Measurements from ENCODE around the gene ELF2.
A peak's percentile ranks its signal among the peaks of the same experiment; 100 is the strongest.

Gene ELF2

DNA sequence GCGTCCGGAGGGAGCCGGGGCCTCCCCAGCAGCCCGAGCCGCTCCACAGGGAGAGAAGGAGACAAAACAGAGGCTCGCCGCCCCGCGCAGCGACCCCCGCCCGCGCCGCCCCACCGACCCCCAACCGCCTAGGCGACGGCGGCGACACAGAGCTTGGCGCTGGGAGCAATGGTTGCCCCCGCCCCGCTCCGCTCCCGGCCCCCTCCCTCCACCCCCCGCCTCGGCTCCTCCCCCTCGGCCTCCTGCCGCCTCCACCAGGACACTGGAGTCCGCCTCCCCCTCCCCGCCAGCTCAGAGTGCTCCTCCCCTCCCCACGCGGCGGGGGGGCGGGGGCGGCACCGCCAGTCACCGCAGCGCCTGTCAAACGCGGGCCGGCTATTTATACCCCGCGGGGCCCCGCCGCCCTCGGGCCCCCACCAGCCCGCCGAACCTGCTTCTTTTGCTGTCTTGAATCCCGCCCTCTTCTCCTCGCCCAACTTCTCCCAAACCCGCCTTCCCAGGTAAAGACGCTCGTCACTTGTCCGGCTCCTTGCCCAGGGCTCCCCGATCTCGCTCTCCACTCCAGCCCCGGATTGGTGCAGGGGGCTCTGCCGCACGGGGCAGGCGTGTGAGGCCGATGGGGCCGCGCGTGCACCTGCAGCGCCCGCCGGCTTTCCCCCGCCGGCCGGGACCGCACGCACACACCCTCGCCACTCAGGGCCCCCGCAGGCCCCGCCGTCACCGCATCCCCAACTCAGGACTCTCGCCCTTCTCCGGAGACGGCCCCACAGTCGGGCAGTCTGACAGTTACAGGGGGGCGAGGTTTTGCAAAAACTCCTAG lies at the start of gene ELF2:
ELF2 (minus strand) TSS at position 170 of the 820 bp plus-strand sequence. CDS start 39,517 bp downstream, outside the sequence.
- ChIA-PET POLR2A (interaction anchor here (0.5 to 3.3 kb wide), 19 partner anchors 9 to 162 kb away, joined by 3 to 28 read pairs (median 4); partner anchors contain the start of genes NAA15, NDUFC1 and NOCT), CTCF (no interaction called here)
- Histone ChIP-seq H3K36me3 (ENCODE audit: control insufficient read depth in 2 of 2, insufficient read depth in 1 of 2, low read length in 2 of 2) (no peaks in the 10 kb centered on the region), H3K9me3 (ENCODE audit: control insufficient read depth, insufficient read depth, low read depth, low read length) (no peaks in the 10 kb centered on the region), H3K4me1 (ENCODE audit: control insufficient read depth, insufficient read depth, low read length) (0 out of 2 replicates have a peak, but pooled peaks cover 2% of the 10 kb centered on the region), H3K27ac (ENCODE audit: extremely low read depth, low read depth, low read length) (peak within 1 kb of the TSS; percentile 96), H3K4me3 (ENCODE audit: low read depth, low read length) (peak within 1 kb of the TSS; percentile 82)
- TF ChIP-seq SP7 (tag by site-specific recombination; IDR thresholded peaks at IDR 0.05) (peak; percentile 79), ZNF114 (tag by site-specific recombination; IDR thresholded peaks at IDR 0.05) (no peak), MZF1 (tag by site-specific recombination; IDR thresholded peaks at IDR 0.05; ENCODE audit: borderline replicate concordance) (no peak; the same call in 1 of the 2 replicates), ZNF791 (tag by site-specific recombination; IDR thresholded peaks at IDR 0.05) (no peak), ZNF211 (tag by site-specific recombination; IDR thresholded peaks at IDR 0.05; ENCODE audit: low read depth) (no peak), GLIS2 (tag by site-specific recombination; IDR thresholded peaks at IDR 0.05) (peak; percentile 83), ZNF112 (tag by site-specific recombination; IDR thresholded peaks at IDR 0.05) (no peak), ZSCAN30 (tag by site-specific recombination; IDR thresholded peaks at IDR 0.05) (no peak), ZNF140 (tag by site-specific recombination; IDR thresholded peaks at IDR 0.05) (no peak), ZBTB8A (tag by site-specific recombination; IDR thresholded peaks at IDR 0.05) (peak; percentile 50), ZNF311 (tag by site-specific recombination; IDR thresholded peaks at IDR 0.05; ENCODE audit: borderline replicate concordance) (no peak), ZNF48 (tag by site-specific recombination; IDR thresholded peaks at IDR 0.05) (no peak), ZNF596 (tag by site-specific recombination; IDR thresholded peaks at IDR 0.05) (no peak), KLF8 (tag by site-specific recombination; IDR thresholded peaks at IDR 0.05) (peak; percentile 93), TCF7L2 (IDR thresholded peaks at IDR 0.05; ENCODE audit: borderline replicate concordance, low read depth, low read length) (no peak), ZBTB20 (tag by site-specific recombination; IDR thresholded peaks at IDR 0.05) (peak; percentile 84), ZNF549 (tag by site-specific recombination; IDR thresholded peaks at IDR 0.05) (no peak), HOXD13 (CRISPR knock-in tag; IDR thresholded peaks at IDR 0.05; ENCODE audit: borderline replicate concordance) (no peak), ZNF664 (tag by site-specific recombination; IDR thresholded peaks at IDR 0.05) (no peak), ZNF292 (tag by site-specific recombination; IDR thresholded peaks at IDR 0.05; ENCODE audit: borderline replicate concordance, low read depth) (no peak), ZNF184 (tag by site-specific recombination; IDR thresholded peaks at IDR 0.05) (no peak), TRIM28 (IDR thresholded peaks at IDR 0.05; ENCODE audit: borderline replicate concordance, low read length) (no peak), KLF16 (tag by site-specific recombination; IDR thresholded peaks at IDR 0.05) (peak; percentile 69; the same call in 1 of the 2 replicates), ZNF433 (tag by site-specific recombination; IDR thresholded peaks at IDR 0.05; ENCODE audit: low read depth) (no peak), ZNF223 (tag by site-specific recombination; IDR thresholded peaks at IDR 0.05) (no peak), ZBTB17 (tag by site-specific recombination; IDR thresholded peaks at IDR 0.05) (peak; percentile 72)
- TF ChIP-seq, protein P1, sequence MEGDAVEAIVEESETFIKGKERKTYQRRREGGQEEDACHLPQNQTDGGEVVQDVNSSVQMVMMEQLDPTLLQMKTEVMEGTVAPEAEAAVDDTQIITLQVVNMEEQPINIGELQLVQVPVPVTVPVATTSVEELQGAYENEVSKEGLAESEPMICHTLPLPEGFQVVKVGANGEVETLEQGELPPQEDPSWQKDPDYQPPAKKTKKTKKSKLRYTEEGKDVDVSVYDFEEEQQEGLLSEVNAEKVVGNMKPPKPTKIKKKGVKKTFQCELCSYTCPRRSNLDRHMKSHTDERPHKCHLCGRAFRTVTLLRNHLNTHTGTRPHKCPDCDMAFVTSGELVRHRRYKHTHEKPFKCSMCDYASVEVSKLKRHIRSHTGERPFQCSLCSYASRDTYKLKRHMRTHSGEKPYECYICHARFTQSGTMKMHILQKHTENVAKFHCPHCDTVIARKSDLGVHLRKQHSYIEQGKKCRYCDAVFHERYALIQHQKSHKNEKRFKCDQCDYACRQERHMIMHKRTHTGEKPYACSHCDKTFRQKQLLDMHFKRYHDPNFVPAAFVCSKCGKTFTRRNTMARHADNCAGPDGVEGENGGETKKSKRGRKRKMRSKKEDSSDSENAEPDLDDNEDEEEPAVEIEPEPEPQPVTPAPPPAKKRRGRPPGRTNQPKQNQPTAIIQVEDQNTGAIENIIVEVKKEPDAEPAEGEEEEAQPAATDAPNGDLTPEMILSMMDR (tag by site-specific recombination; IDR thresholded peaks at IDR 0.05) = peak; percentile 16; the same call in 1 of the 2 replicates
- TF ChIP-seq, protein P2, sequence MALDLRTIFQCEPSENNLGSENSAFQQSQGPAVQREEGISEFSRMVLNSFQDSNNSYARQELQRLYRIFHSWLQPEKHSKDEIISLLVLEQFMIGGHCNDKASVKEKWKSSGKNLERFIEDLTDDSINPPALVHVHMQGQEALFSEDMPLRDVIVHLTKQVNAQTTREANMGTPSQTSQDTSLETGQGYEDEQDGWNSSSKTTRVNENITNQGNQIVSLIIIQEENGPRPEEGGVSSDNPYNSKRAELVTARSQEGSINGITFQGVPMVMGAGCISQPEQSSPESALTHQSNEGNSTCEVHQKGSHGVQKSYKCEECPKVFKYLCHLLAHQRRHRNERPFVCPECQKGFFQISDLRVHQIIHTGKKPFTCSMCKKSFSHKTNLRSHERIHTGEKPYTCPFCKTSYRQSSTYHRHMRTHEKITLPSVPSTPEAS (tag by site-specific recombination; IDR thresholded peaks at IDR 0.05) = no peak
- TF ChIP-seq, protein P3, sequence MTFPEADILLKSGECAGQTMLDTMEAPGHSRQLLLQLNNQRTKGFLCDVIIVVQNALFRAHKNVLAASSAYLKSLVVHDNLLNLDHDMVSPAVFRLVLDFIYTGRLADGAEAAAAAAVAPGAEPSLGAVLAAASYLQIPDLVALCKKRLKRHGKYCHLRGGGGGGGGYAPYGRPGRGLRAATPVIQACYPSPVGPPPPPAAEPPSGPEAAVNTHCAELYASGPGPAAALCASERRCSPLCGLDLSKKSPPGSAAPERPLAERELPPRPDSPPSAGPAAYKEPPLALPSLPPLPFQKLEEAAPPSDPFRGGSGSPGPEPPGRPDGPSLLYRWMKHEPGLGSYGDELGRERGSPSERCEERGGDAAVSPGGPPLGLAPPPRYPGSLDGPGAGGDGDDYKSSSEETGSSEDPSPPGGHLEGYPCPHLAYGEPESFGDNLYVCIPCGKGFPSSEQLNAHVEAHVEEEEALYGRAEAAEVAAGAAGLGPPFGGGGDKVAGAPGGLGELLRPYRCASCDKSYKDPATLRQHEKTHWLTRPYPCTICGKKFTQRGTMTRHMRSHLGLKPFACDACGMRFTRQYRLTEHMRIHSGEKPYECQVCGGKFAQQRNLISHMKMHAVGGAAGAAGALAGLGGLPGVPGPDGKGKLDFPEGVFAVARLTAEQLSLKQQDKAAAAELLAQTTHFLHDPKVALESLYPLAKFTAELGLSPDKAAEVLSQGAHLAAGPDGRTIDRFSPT (tag by site-specific recombination; IDR thresholded peaks at IDR 0.05) = peak; percentile 81
- TF ChIP-seq, protein P4, sequence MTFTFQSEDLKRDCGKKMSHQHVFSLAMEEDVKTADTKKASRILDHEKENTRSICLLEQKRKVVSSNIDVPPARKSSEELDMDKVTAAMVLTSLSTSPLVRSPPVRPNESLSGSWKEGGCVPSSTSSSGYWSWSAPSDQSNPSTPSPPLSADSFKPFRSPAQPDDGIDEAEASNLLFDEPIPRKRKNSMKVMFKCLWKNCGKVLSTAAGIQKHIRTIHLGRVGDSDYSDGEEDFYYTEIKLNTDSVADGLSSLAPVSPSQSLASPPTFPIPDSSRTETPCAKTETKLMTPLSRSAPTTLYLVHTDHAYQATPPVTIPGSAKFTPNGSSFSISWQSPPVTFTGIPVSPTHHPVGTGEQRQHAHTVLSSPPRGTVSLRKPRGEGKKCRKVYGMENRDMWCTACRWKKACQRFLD (tag by site-specific recombination; IDR thresholded peaks at IDR 0.05) = 0 out of 2 replicates have a peak, but pooled peaks have one; percentile 59
- TF ChIP-seq, protein P5, sequence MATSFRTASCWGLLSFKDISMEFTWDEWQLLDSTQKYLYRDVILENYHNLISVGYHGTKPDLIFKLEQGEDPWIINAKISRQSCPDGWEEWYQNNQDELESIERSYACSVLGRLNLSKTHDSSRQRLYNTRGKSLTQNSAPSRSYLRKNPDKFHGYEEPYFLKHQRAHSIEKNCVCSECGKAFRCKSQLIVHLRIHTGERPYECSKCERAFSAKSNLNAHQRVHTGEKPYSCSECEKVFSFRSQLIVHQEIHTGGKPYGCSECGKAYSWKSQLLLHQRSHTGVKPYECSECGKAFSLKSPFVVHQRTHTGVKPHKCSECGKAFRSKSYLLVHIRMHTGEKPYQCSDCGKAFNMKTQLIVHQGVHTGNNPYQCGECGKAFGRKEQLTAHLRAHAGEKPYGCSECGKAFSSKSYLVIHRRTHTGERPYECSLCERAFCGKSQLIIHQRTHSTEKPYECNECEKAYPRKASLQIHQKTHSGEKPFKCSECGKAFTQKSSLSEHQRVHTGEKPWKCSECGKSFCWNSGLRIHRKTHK (tag by site-specific recombination; IDR thresholded peaks at IDR 0.05) = no peak
